HEK293 (cell line): ENCODE measurements around the gene JUND.
A peak's percentile ranks its signal among the peaks of the same experiment; 100 is the strongest.

ENCODE experiments used
- BCL11B ChIP-seq: fragments of 450-650 bp; formaldehyde crosslinking; IDR thresholded peaks from 2 replicates; pipeline ENCODE4 v1.5.1; 2016; ENCODE audit warnings: low read depth, missing biosample characterization, missing genetic modification characterization
- GLIS1 ChIP-seq: fragments of 450-650 bp; formaldehyde crosslinking; IDR thresholded peaks from 2 replicates; pipeline ENCODE4 v1.5.1; 2016; ENCODE audit warnings: missing biosample characterization, missing genetic modification characterization
- KLF16 ChIP-seq: fragments of 450-650 bp; formaldehyde crosslinking; IDR thresholded peaks from 2 replicates; pipeline ENCODE4 v1.5.1; 2017; ENCODE audit warnings: missing biosample characterization, missing genetic modification characterization
- MEIS1 ChIP-seq: sonication (generic); formaldehyde crosslinking; IDR thresholded peaks from 2 replicates; pipeline ENCODE4 v1.8.1; 2022; ENCODE audit warnings: missing genetic modification reagents, mild to moderate bottlenecking, borderline replicate concordance
- PRDM1 ChIP-seq: fragments of 450-650 bp; formaldehyde crosslinking; IDR thresholded peaks from 2 replicates; pipeline ENCODE4; 2016; ENCODE audit warnings: missing biosample characterization, missing genetic modification characterization
- SALL2 ChIP-seq: fragments of 450-650 bp; formaldehyde crosslinking; IDR thresholded peaks from 2 replicates; pipeline ENCODE4 v1.5.0; 2017; ENCODE audit warnings: missing biosample characterization, mild to moderate bottlenecking, missing genetic modification characterization, borderline replicate concordance
- SCRT1 ChIP-seq: fragments of 450-650 bp; formaldehyde crosslinking; IDR thresholded peaks from 2 replicates; pipeline ENCODE4 v1.5.1; 2016; ENCODE audit warnings: missing biosample characterization, missing genetic modification characterization, borderline replicate concordance
- TCF7L2 ChIP-seq: IDR thresholded peaks from 2 replicates; pipeline ENCODE4 v1.6.1; 2011; ENCODE audit warnings: low read depth, mild to moderate bottlenecking, inconsistent platforms, low read length, moderate library complexity, borderline replicate concordance
- TRIM28 ChIP-seq: IDR thresholded peaks from 2 replicates; pipeline ENCODE4 v1.6.1; 2011; ENCODE audit warnings: low read length, control low read depth, borderline replicate concordance
- YY2 ChIP-seq: fragments of 450-650 bp; formaldehyde crosslinking; IDR thresholded peaks from 2 replicates; pipeline ENCODE4 v1.5.1; 2016; ENCODE audit warnings: missing biosample characterization, missing genetic modification characterization
- ZBTB1 ChIP-seq: fragments of 450-650 bp; formaldehyde crosslinking; IDR thresholded peaks from 2 replicates; pipeline ENCODE4 v1.5.1; 2016; ENCODE audit warnings: missing biosample characterization, missing genetic modification characterization
- ZBTB20 ChIP-seq: fragments of 450-650 bp; formaldehyde crosslinking; IDR thresholded peaks from 2 replicates; pipeline ENCODE4 v1.5.1; 2016; ENCODE audit warnings: missing biosample characterization, missing genetic modification characterization
- ZBTB48 ChIP-seq: fragments of 450-650 bp; formaldehyde crosslinking; IDR thresholded peaks from 2 replicates; pipeline ENCODE4 v1.5.1; 2016; ENCODE audit warnings: missing biosample characterization, missing genetic modification characterization
- ZNF112 ChIP-seq: fragments of 450-650 bp; formaldehyde crosslinking; IDR thresholded peaks from 2 replicates; pipeline ENCODE4 v1.5.0; 2017; ENCODE audit warnings: missing biosample characterization, missing genetic modification characterization
- ZNF114 ChIP-seq: fragments of 450-650 bp; formaldehyde crosslinking; IDR thresholded peaks from 2 replicates; pipeline ENCODE4 v1.5.0; 2017; ENCODE audit warnings: missing biosample characterization, missing genetic modification characterization
- ZNF148 ChIP-seq: fragments of 450-650 bp; formaldehyde crosslinking; IDR thresholded peaks from 2 replicates; pipeline ENCODE4 v1.5.0; 2017; ENCODE audit warnings: missing biosample characterization, missing genetic modification characterization, borderline replicate concordance
- ZNF184 ChIP-seq: fragments of 450-650 bp; IDR thresholded peaks from 2 replicates; pipeline ENCODE4 v1.5.1; 2018; ENCODE audit warnings: missing biosample characterization, mild to moderate bottlenecking, missing genetic modification characterization
- ZNF274 ChIP-seq, 2 experiments: fragments of 200-500 bp in 1 of 2; fragments of 450-650 bp in 1 of 2; sonication (Bioruptor generic) in 1 of 2; formaldehyde crosslinking in 1 of 2; IDR thresholded peaks; 2 replicates each; pipeline versions ENCODE4 v1.5.1 to v1.6.1; 2014 to 2016; ENCODE audit warnings: borderline replicate concordance in 1 of 2, inconsistent platforms in 1 of 2, low read length in 1 of 2, missing biosample characterization in 1 of 2, missing genetic modification characterization in 1 of 2
- ZNF501 ChIP-seq: fragments of 450-650 bp; formaldehyde crosslinking; IDR thresholded peaks from 2 replicates; pipeline ENCODE4 v1.5.1; 2016; ENCODE audit warnings: missing biosample characterization, missing genetic modification characterization
- ZNF513 ChIP-seq: fragments of 450-650 bp; IDR thresholded peaks from 2 replicates; pipeline ENCODE4 v1.5.1; 2018; ENCODE audit warnings: missing biosample characterization, missing genetic modification characterization
- ZNF529 ChIP-seq: fragments of 450-650 bp; formaldehyde crosslinking; IDR thresholded peaks from 2 replicates; pipeline ENCODE4 v1.5.1; 2017; ENCODE audit warnings: missing genetic modification characterization, missing biosample characterization; ENCODE audit not compliant: insufficient replicate concordance
- ZNF629 ChIP-seq: fragments of 450-650 bp; formaldehyde crosslinking; IDR thresholded peaks from 2 replicates; pipeline ENCODE4 v1.5.1; 2017; ENCODE audit warnings: missing biosample characterization, missing genetic modification characterization
- ZNF664 ChIP-seq: fragments of 450-650 bp; formaldehyde crosslinking; IDR thresholded peaks from 2 replicates; pipeline ENCODE4 v1.5.1; 2016; ENCODE audit warnings: missing biosample characterization, missing genetic modification characterization
- ZNF792 ChIP-seq: fragments of 450-650 bp; formaldehyde crosslinking; IDR thresholded peaks from 2 replicates; pipeline ENCODE4 v1.5.1; 2016; ENCODE audit warnings: missing biosample characterization, missing genetic modification characterization
- ZSCAN30 ChIP-seq: fragments of 450-650 bp; IDR thresholded peaks from 2 replicates; pipeline ENCODE4 v1.5.1; 2018; ENCODE audit warnings: missing biosample characterization, mild to moderate bottlenecking, missing genetic modification characterization, moderate library complexity
- ZXDB ChIP-seq: fragments of 450-650 bp; formaldehyde crosslinking; IDR thresholded peaks from 2 replicates; pipeline ENCODE4 v1.5.1; 2016; ENCODE audit warnings: missing biosample characterization, missing genetic modification characterization
- TF ChIP-seq, protein P1 (sequence below): fragments of 450-650 bp; formaldehyde crosslinking; IDR thresholded peaks from 2 replicates; pipeline ENCODE4 v1.5.1; 2017; ENCODE audit warnings: missing biosample characterization, missing genetic modification characterization

JUND gene

DNA sequence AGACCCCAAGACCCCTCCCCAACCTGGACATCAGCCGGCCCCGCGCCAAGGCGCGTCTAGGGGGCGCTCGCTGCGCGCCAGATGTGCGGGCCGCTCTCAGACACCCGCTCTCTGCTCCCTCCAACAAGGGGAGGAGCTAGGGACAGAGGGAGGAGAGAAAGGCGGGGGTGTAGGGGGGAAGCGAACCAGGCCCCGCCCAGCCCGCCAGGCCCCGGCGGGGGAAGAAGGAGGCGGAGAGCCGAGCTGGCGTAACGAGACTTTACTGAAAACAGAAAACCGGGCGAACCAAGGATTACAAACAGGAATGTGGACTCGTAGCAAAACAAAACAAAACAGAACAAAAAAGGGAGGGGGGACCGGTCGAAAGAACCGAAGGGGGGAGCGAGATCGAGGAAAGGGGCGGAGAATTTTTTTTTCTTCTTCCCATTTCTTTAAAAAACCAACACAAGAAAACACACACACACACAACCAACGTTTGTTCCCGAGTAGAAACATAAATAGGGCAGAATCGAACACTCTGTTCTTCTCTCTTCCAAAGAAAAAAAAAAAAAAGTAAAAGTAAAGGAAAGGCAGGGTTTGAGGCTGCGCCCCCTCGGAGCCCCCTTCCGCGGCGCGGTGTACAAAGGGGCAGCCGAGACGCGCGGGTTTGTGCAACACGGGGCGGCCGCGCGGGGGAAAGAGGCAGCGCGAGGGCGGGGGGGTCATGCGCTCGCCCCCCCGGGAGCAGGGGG is 1.7 kb downstream of the JUND start (continued):
- TF ChIP-seq TCF7L2 (no peak), ZNF664 (tag by site-specific recombination) (no peak), BCL11B (tag by site-specific recombination) (peak; percentile 29; the same call in 1 of the 2 replicates), SCRT1 (no peak), YY2 (tag by site-specific recombination) (no peak), SALL2 (tag by site-specific recombination) (no peak), ZNF112 (tag by site-specific recombination) (no peak), MEIS1 (no peak), ZBTB20 (tag by site-specific recombination) (peak; percentile 53; the same call in 1 of the 2 replicates), GLIS1 (tag by site-specific recombination) (peak; percentile 3; the same call in 1 of the 2 replicates), ZNF629 (tag by site-specific recombination) (peak; percentile 77), TRIM28 (no peak), ZNF529 (tag by site-specific recombination) (no peak), ZNF501 (tag by site-specific recombination) (no peak), ZXDB (tag by site-specific recombination) (peak; percentile 68), ZBTB48 (tag by site-specific recombination) (no peak), PRDM1 (tag by site-specific recombination) (peak; percentile 77), KLF16 (tag by site-specific recombination) (peak; percentile 59; the same call in 1 of the 2 replicates), ZNF274 (IDR thresholded peaks at IDR 0.05; ENCODE audit: low read length) (no peak), ZNF274 (tag by site-specific recombination; IDR thresholded peaks at IDR 0.05; ENCODE audit: borderline replicate concordance) (no peak), ZNF148 (tag by site-specific recombination) (no peak), ZSCAN30 (tag by site-specific recombination) (peak; percentile 66; the same call in 1 of the 2 replicates), ZNF114 (tag by site-specific recombination) (no peak), ZNF513 (tag by site-specific recombination) (no peak), ZBTB1 (tag by site-specific recombination) (no peak), ZNF184 (no peak), ZNF792 (tag by site-specific recombination) (no peak)
- TF ChIP-seq, protein P1, sequence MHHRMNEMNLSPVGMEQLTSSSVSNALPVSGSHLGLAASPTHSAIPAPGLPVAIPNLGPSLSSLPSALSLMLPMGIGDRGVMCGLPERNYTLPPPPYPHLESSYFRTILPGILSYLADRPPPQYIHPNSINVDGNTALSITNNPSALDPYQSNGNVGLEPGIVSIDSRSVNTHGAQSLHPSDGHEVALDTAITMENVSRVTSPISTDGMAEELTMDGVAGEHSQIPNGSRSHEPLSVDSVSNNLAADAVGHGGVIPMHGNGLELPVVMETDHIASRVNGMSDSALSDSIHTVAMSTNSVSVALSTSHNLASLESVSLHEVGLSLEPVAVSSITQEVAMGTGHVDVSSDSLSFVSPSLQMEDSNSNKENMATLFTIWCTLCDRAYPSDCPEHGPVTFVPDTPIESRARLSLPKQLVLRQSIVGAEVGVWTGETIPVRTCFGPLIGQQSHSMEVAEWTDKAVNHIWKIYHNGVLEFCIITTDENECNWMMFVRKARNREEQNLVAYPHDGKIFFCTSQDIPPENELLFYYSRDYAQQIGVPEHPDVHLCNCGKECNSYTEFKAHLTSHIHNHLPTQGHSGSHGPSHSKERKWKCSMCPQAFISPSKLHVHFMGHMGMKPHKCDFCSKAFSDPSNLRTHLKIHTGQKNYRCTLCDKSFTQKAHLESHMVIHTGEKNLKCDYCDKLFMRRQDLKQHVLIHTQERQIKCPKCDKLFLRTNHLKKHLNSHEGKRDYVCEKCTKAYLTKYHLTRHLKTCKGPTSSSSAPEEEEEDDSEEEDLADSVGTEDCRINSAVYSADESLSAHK (tag by site-specific recombination) = peak; percentile 15; the same call in 1 of the 2 replicates
